Measurements from ENCODE around the gene KCNJ9. TPM values are rescaled to one million over a fixed set of nuclear protein-coding genes. Genes with fewer than 3 reads are reported as not detected.
A peak's percentile ranks its signal among the peaks of the same experiment; 100 is the strongest.
"Not testable (repeated sequence)": the region's sequence is repeated elsewhere in the genome, so short reads cannot be mapped to it uniquely, and the experiment has no call there.

KCNJ9 gene
- total and polyA plus RNA-seq, 2 of the 13 experiments (the other 11 are each of a cell fraction or from before 2014, with no cell fraction given) = not detected

GRCh38 chr1:160109686-160110085 lies 28.3 kb downstream of the KCNJ9 start (continued):
- TF ChIP-seq AKNA (CRISPR knock-in tag; IDR thresholded peaks at IDR 0.05; ENCODE audit: borderline replicate concordance) (no peak), ZNF605 (CRISPR knock-in tag; IDR thresholded peaks at IDR 0.05) (peak; percentile 32; the same call in 1 of the 2 replicates), HNF4G (IDR thresholded peaks at IDR 0.05; ENCODE audit: borderline replicate concordance, low read depth, low read length) (no peak), HNF4G (CRISPR knock-in tag; IDR thresholded peaks at IDR 0.05; ENCODE audit: borderline replicate concordance, low read depth) (no peak), RCOR2 (CRISPR knock-in tag; IDR thresholded peaks at IDR 0.05) (no peak), ZNF614 (CRISPR knock-in tag; IDR thresholded peaks at IDR 0.05; ENCODE audit: borderline replicate concordance) (no peak), ZNF142 (CRISPR knock-in tag; IDR thresholded peaks at IDR 0.05) (no peak), MTA3 (CRISPR knock-in tag; IDR thresholded peaks at IDR 0.05) (no peak)

GRCh38 chr1:160111462-160111861 lies 30.1 kb downstream of the KCNJ9 start:
- peaks cover 82% of the 10 kb centered on the region for H3K4me1 ChIP-seq (ENCODE audit: insufficient read depth, low read length)
- POLR2A ChIA-PET; intact Hi-C loops (cut with micrococcal nuclease; ENCODE audit: unreplicated experiment); H3K4me2 ChIP-seq (ENCODE audit: low read depth, low read length); H3K4me3 ChIP-seq (replicated peaks in 1 of 3; ENCODE audit: insufficient read depth in 1 of 3, low read depth in 2 of 3, low read length in 3 of 3); H3K79me2 ChIP-seq (ENCODE audit: insufficient read depth, low read length); H3K27me3 ChIP-seq (ENCODE audit: control insufficient read depth in 1 of 2, insufficient read depth in 2 of 2, low read length in 2 of 2); H3K9me3 ChIP-seq (ENCODE audit: low read length); H3K27ac ChIP-seq (ENCODE audit: extremely low read length, insufficient read depth, low read length); H4K20me1 ChIP-seq (ENCODE audit: insufficient read depth, low read length); H2AFZ ChIP-seq (ENCODE audit: low read length); H3K36me3 ChIP-seq (replicated peaks in 1 of 2; ENCODE audit: control insufficient read depth in 1 of 2, insufficient read depth in 2 of 2, low read length in 2 of 2); in situ Hi-C loops (cut with HindIII; ENCODE audit: extremely low pct_ligation_motif_present, low pct_unique_long_range_greater_than_20kb); CTCF ChIA-PET (ENCODE audit: low intra/inter-chr PET ratio, low total read pairs); ATAC-seq; H3K9ac ChIP-seq (ENCODE audit: insufficient read depth, low read depth, low read length); BruUV-seq (replicated peaks); DNase-seq (ENCODE audit: low spot score); FAIRE-seq: not testable (repeated sequence)
- WGBS (ENCODE audit: low lambda C conversion rate) = 77% methylated on average over 10 of the region's 10 CpGs
